ENCODE measurements around the gene TRIO. TPM values are rescaled to one million over a fixed set of nuclear protein-coding genes. Genes with fewer than 3 reads are reported as not detected.

The TRIO gene
- total and polyA plus RNA-seq, 2 of the 8 experiments (the other 6 are each of a cell fraction or from before 2014, with no cell fraction given), result 35.1 to 69.1 TPM

DNA sequence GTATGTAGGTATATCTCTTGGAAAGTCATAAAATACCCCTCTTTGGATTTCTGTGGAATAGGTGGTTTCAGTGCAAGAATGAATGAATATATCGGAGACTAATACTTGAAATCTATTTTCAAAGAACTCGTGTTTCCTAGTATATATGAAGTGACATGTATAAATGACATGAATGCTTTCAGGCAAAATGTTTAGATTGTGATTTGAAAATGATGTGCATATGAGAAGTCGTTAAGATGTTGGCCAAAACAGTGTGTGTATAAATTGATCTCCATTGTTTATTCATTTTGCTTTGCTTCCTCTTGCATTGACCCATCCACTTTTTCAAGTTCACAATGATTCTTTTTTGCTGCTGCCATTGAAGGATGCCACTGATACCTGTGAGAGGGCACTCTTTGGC lies 8.3 kb downstream of the TRIO start (continued):
- no peak for TF ChIP-seq RBBP5 (IDR thresholded peaks at IDR 0.05; ENCODE audit: borderline replicate concordance, low read depth, low read length)
- TF ChIP-seq SIN3A (conservative IDR thresholded peaks at IDR 0.05 in 1 of 2, IDR thresholded peaks at IDR 0.05 in 1 of 2; ENCODE audit: low read depth in 1 of 2, low read length in 2 of 2), result no peak
